GM12865 (cell line): Measurements from ENCODE around the gene RB1.

Experiments
- DNase-seq: peaks from one replicate; pipeline ENCODE4 v3.0.0; 2010; ENCODE audit warnings: low read depth
- H3K4me3 ChIP-seq: 2 replicates; pipeline ENCODE4 v1.5.1; 2011; ENCODE audit warnings: mild to moderate bottlenecking, low read depth, low read length, control low read depth
- TF ChIP-seq, protein P1 (sequence below): IDR thresholded peaks from 2 replicates; pipeline ENCODE4 v1.5.1; 2011; ENCODE audit warnings: low read length, control low read depth, low read depth, inconsistent platforms; ENCODE audit not compliant: insufficient read depth; ENCODE audit errors: missing control alignments

RB1 gene

DNA sequence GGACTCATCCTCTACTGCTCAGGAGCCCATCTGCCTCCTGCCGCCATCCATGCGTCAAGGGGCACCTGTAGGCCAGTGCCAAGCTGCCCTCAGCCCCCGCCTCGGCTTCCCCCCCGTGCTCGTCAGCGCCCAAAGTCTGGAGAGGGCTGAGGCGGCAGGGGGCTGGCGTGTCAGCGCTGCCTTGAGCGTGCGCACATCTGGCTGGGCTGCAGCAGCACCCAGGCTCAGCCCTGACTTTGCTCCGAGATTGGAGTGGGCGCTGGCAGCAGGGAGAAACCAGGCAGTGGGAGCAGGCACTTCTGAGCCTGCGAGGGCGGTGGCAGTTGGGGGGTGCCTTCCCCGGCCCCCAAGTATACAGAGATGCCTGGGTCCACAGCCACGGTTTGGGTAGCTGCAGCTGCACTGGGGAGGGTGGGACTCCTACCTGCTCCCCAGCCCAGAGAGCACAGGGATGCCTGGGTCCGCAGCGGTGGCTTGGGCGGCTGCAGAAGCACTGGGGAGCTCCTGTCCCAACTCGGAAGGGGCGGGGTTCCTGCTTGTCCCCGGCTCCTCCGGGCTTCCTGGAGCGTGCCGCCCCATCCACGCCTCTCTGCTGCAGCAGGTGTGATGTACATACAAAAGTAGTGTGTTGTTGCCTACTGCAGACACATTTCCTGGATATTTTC, 154.2 kb downstream of the RB1 start:
- no peak for DNase-seq
- TF ChIP-seq, protein P1, sequence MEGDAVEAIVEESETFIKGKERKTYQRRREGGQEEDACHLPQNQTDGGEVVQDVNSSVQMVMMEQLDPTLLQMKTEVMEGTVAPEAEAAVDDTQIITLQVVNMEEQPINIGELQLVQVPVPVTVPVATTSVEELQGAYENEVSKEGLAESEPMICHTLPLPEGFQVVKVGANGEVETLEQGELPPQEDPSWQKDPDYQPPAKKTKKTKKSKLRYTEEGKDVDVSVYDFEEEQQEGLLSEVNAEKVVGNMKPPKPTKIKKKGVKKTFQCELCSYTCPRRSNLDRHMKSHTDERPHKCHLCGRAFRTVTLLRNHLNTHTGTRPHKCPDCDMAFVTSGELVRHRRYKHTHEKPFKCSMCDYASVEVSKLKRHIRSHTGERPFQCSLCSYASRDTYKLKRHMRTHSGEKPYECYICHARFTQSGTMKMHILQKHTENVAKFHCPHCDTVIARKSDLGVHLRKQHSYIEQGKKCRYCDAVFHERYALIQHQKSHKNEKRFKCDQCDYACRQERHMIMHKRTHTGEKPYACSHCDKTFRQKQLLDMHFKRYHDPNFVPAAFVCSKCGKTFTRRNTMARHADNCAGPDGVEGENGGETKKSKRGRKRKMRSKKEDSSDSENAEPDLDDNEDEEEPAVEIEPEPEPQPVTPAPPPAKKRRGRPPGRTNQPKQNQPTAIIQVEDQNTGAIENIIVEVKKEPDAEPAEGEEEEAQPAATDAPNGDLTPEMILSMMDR, result no peak
- H3K4me3 ChIP-seq, result no peak overlapping the region

DNA sequence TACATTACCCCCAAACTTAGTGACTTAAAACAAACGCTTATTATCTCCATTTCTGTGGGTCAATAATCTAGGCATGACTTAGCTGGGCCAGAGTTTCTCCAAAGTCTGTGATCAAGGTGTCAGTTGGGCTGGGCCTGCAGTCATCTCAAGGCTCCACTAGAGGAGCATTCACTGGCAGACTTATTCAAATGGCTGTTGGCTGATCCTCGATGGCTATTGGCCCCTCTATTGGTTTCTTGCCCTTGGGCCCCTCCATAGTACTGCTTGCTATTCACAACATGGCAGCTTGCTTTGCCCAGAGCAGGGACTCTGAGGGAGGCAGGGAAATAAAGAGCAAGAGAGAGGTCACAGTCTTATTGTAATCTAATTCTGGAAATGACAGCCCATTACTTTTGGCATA, 171.7 kb downstream of the RB1 start:
- no peak overlapping the region for H3K4me3 ChIP-seq
- no peak for DNase-seq
- TF ChIP-seq, protein P1, result no peak

DNA sequence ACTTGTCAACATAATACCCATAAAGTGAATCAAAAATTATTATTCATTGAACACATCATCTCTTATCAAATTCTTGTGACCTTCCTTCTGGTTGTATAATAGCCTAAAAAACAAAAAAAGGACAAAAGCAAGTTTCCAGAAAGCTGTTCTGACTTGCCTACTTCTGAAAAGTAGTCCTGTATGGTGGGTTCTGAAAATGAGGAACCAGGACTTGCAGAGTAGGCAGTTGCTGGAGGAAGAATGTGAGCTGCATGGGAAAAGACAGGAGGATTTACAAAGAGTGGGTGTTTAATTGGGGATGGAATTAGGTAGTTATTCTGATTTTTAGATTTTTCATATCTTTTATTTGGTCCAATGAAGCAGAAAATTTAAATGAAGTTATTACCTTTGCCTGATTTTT, 172.7 kb downstream of the RB1 start:
- TF ChIP-seq, protein P1, result no peak
- peak; percentile 40 for DNase-seq
- no peak overlapping the region for H3K4me3 ChIP-seq

DNA sequence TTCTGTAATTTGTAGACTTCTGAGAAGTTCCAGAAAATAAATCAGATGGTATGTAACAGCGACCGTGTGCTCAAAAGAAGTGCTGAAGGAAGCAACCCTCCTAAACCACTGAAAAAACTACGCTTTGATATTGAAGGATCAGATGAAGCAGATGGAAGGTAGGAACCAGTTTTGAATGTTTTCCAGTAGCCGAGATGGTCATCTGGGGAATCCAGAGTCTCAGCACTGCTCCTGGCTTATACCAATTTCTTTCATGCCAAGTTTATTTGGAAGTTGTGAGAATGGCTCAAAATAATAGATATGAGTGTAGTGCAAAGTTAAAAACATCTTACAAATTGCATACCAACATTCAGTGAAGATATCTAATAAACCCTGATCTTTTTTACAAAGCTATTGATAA, 173.1 kb downstream of the RB1 start:
- H3K4me3 ChIP-seq, result peak overlapping the region; percentile 18; the same call in 1 of the 2 replicates
- no peak for DNase-seq
- TF ChIP-seq, protein P1, result no peak

DNA sequence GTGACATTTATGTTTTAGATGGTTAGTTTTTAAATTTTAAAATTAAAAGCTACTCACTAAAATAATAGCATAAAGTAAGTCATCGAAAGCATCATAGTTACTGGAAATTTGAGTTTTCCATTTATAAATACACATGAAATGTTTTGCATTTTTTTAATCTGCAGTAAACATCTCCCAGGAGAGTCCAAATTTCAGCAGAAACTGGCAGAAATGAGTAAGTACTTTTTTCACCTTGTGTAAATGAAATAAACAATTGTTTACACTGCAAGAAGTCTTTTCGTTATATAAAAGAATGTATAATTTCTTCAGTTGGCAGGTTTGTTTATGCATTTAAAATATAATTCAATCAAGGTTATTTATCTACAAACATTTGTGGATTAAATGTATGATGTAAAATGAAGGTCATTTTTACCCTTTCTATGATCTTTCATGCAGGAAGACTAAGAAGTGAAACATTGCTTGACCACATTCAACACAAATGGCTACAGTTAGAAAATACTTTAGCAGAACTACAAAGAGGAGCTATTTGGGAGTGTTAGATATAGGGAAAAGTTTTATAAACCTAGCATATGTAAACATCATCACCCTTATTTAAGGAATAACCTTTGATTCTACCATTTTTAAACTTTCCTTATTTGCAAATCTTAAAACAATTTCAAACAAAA, 173.8 kb downstream of the RB1 start:
- peak; percentile 38 for DNase-seq
- peak overlapping the region; percentile 18; the same call in 1 of the 2 replicates for H3K4me3 ChIP-seq
- TF ChIP-seq, protein P1, result no peak

DNA sequence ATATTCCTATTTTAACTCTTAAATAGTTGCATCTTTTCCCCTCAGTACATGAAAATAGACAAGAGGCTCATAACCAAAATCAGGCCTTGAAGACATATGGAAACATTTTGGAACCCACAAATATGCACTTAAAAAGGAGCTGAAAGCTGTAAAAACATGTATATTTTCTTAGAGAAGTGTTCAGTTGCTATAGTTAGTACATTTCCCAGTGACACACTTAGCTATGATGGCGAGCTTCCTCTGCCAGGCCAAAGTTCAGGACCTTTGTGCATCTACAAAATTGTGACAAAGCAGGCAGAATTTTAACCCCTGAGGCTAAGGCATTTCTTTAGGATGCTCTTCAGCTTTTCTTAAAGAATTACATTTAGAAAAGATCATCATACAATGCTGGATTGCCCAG, 174.8 kb downstream of the RB1 start:
- no peak overlapping the region for H3K4me3 ChIP-seq
- TF ChIP-seq, protein P1, result no peak
- DNase-seq, result no peak
